Astrocyte (in vitro differentiated cells and primary cell): ENCODE results near the gene THAP3. TPM values are rescaled to one million over a fixed set of nuclear protein-coding genes. Genes with fewer than 3 reads are reported as not detected.

Source experiments
- DNase-seq: peaks from one replicate; pipeline ENCODE4 v3.0.0-alpha.2; 2010; ENCODE audit warnings: low read depth
- FAIRE-seq: peaks from 2 replicates; lab custom pipeline; 2011; peaks lifted over from hg19 to GRCh38; lab: Jason Lieb, UNC
- H2AFZ ChIP-seq: 2 replicates; pipeline ENCODE4 v1.6.0; 2012; ENCODE audit warnings: low read depth, low read length, inconsistent platforms
- H3K27ac ChIP-seq: 2 replicates; pipeline ENCODE4 v1.5.1; 2011; ENCODE audit warnings: low read depth, low read length, inconsistent platforms
- H3K27me3 ChIP-seq: 2 replicates; pipeline ENCODE4 v1.6.0; 2011; ENCODE audit warnings: low read length, inconsistent platforms; ENCODE audit not compliant: insufficient read depth
- H3K36me3 ChIP-seq: 2 replicates; pipeline ENCODE4 v1.5.1; 2011; ENCODE audit warnings: low read length, inconsistent platforms; ENCODE audit not compliant: insufficient read depth
- H3K4me1 ChIP-seq: 2 replicates; pipeline ENCODE4 v1.5.1; 2011; ENCODE audit warnings: low read length, inconsistent platforms; ENCODE audit not compliant: insufficient read depth
- H3K4me2 ChIP-seq: 2 replicates; pipeline ENCODE4 v1.6.0; 2012; ENCODE audit warnings: low read length, inconsistent platforms
- H3K4me3 ChIP-seq: 2 replicates; pipeline ENCODE4 v1.5.1; 2011; ENCODE audit warnings: low read depth, mild to moderate bottlenecking, low read length, inconsistent platforms; ENCODE audit not compliant: insufficient read depth
- H3K79me2 ChIP-seq: 2 replicates; pipeline ENCODE4 v1.6.0; 2012; ENCODE audit warnings: mild to moderate bottlenecking, low read length, inconsistent platforms; ENCODE audit not compliant: insufficient read depth
- H3K9ac ChIP-seq: 2 replicates; pipeline ENCODE4 v1.6.0; 2012; ENCODE audit warnings: mild to moderate bottlenecking, low read length, inconsistent platforms
- H3K9me3 ChIP-seq: 2 replicates; pipeline ENCODE4 v1.5.1; 2012; ENCODE audit warnings: low read depth, mild to moderate bottlenecking, low read length, inconsistent platforms; ENCODE audit not compliant: insufficient read depth
- H4K20me1 ChIP-seq: 2 replicates; pipeline ENCODE4 v1.6.0; 2012; ENCODE audit warnings: low read length, inconsistent platforms; ENCODE audit not compliant: insufficient read depth
- H3K27ac Mint-ChIP-seq: one replicate; pipeline ENCODE4 v1.8.0; 2021; ENCODE audit warnings: mild to moderate bottlenecking, mixed read lengths; ENCODE audit not compliant: unreplicated experiment
- H3K27me3 Mint-ChIP-seq: one replicate; pipeline ENCODE4 v1.8.0; 2021; ENCODE audit warnings: low read depth, mixed read lengths; ENCODE audit not compliant: unreplicated experiment
- H3K36me3 Mint-ChIP-seq: one replicate; pipeline ENCODE4 v1.8.0; 2021; ENCODE audit warnings: low read depth, mixed read lengths; ENCODE audit not compliant: unreplicated experiment
- H3K4me1 Mint-ChIP-seq: one replicate; pipeline ENCODE4 v1.8.0; 2021; ENCODE audit warnings: low read depth, mixed read lengths; ENCODE audit not compliant: unreplicated experiment
- H3K4me3 Mint-ChIP-seq: one replicate; pipeline ENCODE4 v1.8.0; 2021; ENCODE audit warnings: mild to moderate bottlenecking, moderate library complexity, mixed read lengths; ENCODE audit not compliant: unreplicated experiment
- H3K9me3 Mint-ChIP-seq: one replicate; pipeline ENCODE4 v1.8.0; 2021; ENCODE audit warnings: mild to moderate bottlenecking, mixed read lengths; ENCODE audit not compliant: unreplicated experiment
- CTCF ChIP-seq: IDR thresholded peaks from 2 replicates; pipeline ENCODE4 v1.5.1; 2011; ENCODE audit warnings: low read depth, mild to moderate bottlenecking, inconsistent platforms, low read length, moderate library complexity; ENCODE audit not compliant: insufficient read depth
- EZH2 ChIP-seq: IDR thresholded peaks from 2 replicates; pipeline ENCODE4 v1.6.1; 2012; ENCODE audit warnings: mild to moderate bottlenecking, low read length, inconsistent platforms; ENCODE audit not compliant: insufficient read depth
- total RNA-seq: library from RNA; stranded (reverse); gene quantifications from 2 replicates; pipeline ENCODE4 v1.2.1, GENCODE V29; 2021

The THAP3 gene
- total RNA-seq, 1 donor from 2014 or later = 16.5 TPM

GRCh38 chr1:6612641-6613360 is 11.9 kb upstream of the THAP3 start:
- DNase-seq = no peak
- Histone ChIP-seq H3K27ac (peak overlapping the region; percentile 64), H3K4me2 (peak overlapping the region; percentile 89), H3K9ac (peak overlapping the region; percentile 85), H2AFZ (peak overlapping the region; percentile 71), H3K4me3 (peak overlapping the region; percentile 81), H3K79me2 (peaks cover 45% of the 10 kb centered on the region), H3K4me1 (peaks cover 5% of the 10 kb centered on the region), H3K9me3 (no peaks in the 10 kb centered on the region), H3K27me3 (no peaks in the 10 kb centered on the region), H4K20me1 (peaks cover 24% of the 10 kb centered on the region), H3K36me3 (peaks cover 3% of the 10 kb centered on the region)
- H3K4me3 Mint-ChIP-seq = peak overlapping the region; percentile 99
- peaks cover 9% of the 10 kb centered on the region for H3K4me1 Mint-ChIP-seq
- H3K9me3 Mint-ChIP-seq = no peaks in the 10 kb centered on the region
- TF ChIP-seq CTCF (no peak), EZH2 (no peak)
- H3K27ac Mint-ChIP-seq = peak overlapping the region; percentile 97
- no peak for FAIRE-seq
- peaks cover 5% of the 10 kb centered on the region for H3K36me3 Mint-ChIP-seq
- H3K27me3 Mint-ChIP-seq = no peaks in the 10 kb centered on the region

GRCh38 chr1:6613361-6614018 is 11.2 kb upstream of the THAP3 start, which contains the start of gene PHF13:
Gene PHF13, plus strand, starts transcription at chr1:6613731. Its CDS starts 336 bp downstream, at chr1:6614067.
- H3K4me3 ChIP-seq = peak within 1 kb of the TSS; percentile 81
- H3K4me3 Mint-ChIP-seq = peak within 1 kb of the TSS; percentile 99
- H3K4me2 ChIP-seq = peak within 1 kb of the TSS; percentile 89
- H3K9ac ChIP-seq = peak within 1 kb of the TSS; percentile 85
- H3K27me3 ChIP-seq = no peaks in the 10 kb centered on the region
- peak within 1 kb of the TSS; percentile 71 for H2AFZ ChIP-seq
- peaks cover 9% of the 10 kb centered on the region for H3K4me1 Mint-ChIP-seq
- TF ChIP-seq CTCF (no peak), EZH2 (no peak)
- H3K27me3 Mint-ChIP-seq = no peaks in the 10 kb centered on the region
- peaks cover 5% of the 10 kb centered on the region for H3K36me3 Mint-ChIP-seq
- H3K79me2 ChIP-seq = peaks cover 52% of the 10 kb centered on the region
- H3K9me3 Mint-ChIP-seq = no peaks in the 10 kb centered on the region
- H4K20me1 ChIP-seq = peaks cover 31% of the 10 kb centered on the region
- FAIRE-seq (no peak), DNase-seq (peak; percentile 95)
- H3K9me3 ChIP-seq = no peaks in the 10 kb centered on the region
- H3K27ac Mint-ChIP-seq = peak within 1 kb of the TSS; percentile 97
- peak within 1 kb of the TSS; percentile 64 for H3K27ac ChIP-seq
- peaks cover 3% of the 10 kb centered on the region for H3K36me3 ChIP-seq
- peaks cover 5% of the 10 kb centered on the region for H3K4me1 ChIP-seq
